Loucy (cell line): Measurements from ENCODE around the gene SUPT3H.

Source experiments
- H2AFZ ChIP-seq: fragments of 200-600 bp; sonication (generic); 2 replicates; pipeline ENCODE4 v1.6.0; 2016; ENCODE audit warnings: antibody characterized with exemption, mild to moderate bottlenecking, low read length, moderate library complexity
- H3F3A ChIP-seq: fragments of 200-600 bp; 2 replicates; pipeline ENCODE4 v1.6.0; 2016; ENCODE audit warnings: antibody characterized with exemption, low read depth, mild to moderate bottlenecking
- H3K27me3 ChIP-seq: fragments of 200-600 bp; sonication (generic); 2 replicates; pipeline ENCODE4 v1.6.1; 2014; ENCODE audit warnings: low read length, mild to moderate bottlenecking; ENCODE audit not compliant: insufficient read depth, poor library complexity, severe bottlenecking
- H3K36me3 ChIP-seq: fragments of 200-600 bp; sonication (generic); 2 replicates; pipeline ENCODE4 v1.6.1; 2016; ENCODE audit warnings: low read length; ENCODE audit not compliant: insufficient read depth
- H3K4me1 ChIP-seq: fragments of 200-600 bp; sonication (generic); 2 replicates; pipeline ENCODE4 v1.5.1; 2014; ENCODE audit warnings: low read length, mild to moderate bottlenecking; ENCODE audit not compliant: insufficient read depth, poor library complexity, severe bottlenecking
- H3K4me2 ChIP-seq: fragments of 200-600 bp; sonication (generic); 2 replicates; pipeline ENCODE4 v1.6.0; 2014; ENCODE audit warnings: antibody characterized with exemption, low read length, low read depth, mild to moderate bottlenecking; ENCODE audit not compliant: poor library complexity, severe bottlenecking
- H3K4me3 ChIP-seq: fragments of 200-600 bp; sonication (generic); 2 replicates; pipeline ENCODE4 v1.5.1; 2014; ENCODE audit warnings: low read length, mild to moderate bottlenecking, mixed read lengths; ENCODE audit not compliant: poor library complexity, severe bottlenecking
- H3K79me2 ChIP-seq: fragments of 200-600 bp; sonication (generic); 2 replicates; pipeline ENCODE4 v1.6.1; 2014; ENCODE audit warnings: low read length; ENCODE audit not compliant: insufficient read depth
- H3K9ac ChIP-seq: fragments of 200-600 bp; sonication (generic); 2 replicates; pipeline ENCODE4 v1.6.0; 2014; ENCODE audit warnings: mild to moderate bottlenecking, low read depth, low read length, moderate library complexity; ENCODE audit not compliant: poor library complexity, severe bottlenecking
- H3K9me2 ChIP-seq: fragments of 200-600 bp; sonication (generic); replicated peaks from 2 replicates; pipeline ENCODE4 v1.6.1; 2016; ENCODE audit warnings: low read depth, low read length, mixed read lengths
- H3K9me3 ChIP-seq: fragments of 200-600 bp; sonication (generic); 2 replicates; pipeline ENCODE4 v1.6.1; 2014; ENCODE audit warnings: mild to moderate bottlenecking, antibody characterized with exemption, low read length, low read depth; ENCODE audit not compliant: insufficient read depth
- H4K20me1 ChIP-seq: fragments of 200-600 bp; sonication (generic); 2 replicates; pipeline ENCODE4 v1.6.0; 2014; ENCODE audit warnings: antibody characterized with exemption, low read length, mild to moderate bottlenecking; ENCODE audit not compliant: insufficient read depth, poor library complexity, severe bottlenecking
- EZH2phosphoT487 ChIP-seq: fragments of 200-600 bp; IDR thresholded peaks from 2 replicates; pipeline ENCODE4 v1.6.1; 2018; ENCODE audit warnings: antibody characterized with exemption, mild to moderate bottlenecking, moderate library complexity, borderline replicate concordance
- TF ChIP-seq, protein P1 (sequence below): fragments of 200-600 bp; sonication (generic); conservative IDR thresholded peaks from 2 replicates; pipeline ENCODE4 v1.5.1; 2014; ENCODE audit warnings: mild to moderate bottlenecking, antibody characterized with exemption, low read length

Gene SUPT3H

DNA sequence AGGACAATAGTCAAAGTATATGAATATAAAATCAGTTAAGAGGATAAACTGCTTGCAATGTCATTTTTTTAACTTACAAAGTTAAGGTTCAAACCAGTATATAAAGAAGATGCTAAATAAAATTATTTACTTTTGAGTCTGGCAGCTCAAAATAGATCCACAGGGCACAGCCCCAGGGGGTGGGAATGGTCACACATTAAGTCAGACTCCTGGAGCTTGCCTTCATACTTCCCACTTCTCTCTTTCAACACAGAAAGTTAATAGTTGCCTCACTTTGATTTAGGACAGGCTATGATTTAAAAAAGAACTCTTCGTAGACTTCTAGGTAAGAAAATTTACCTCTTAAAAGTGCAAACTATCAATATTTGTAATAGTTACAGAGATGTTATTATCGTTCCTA, 207.9 kb downstream of the SUPT3H start:
- Histone ChIP-seq H3K4me1 (peaks cover 36% of the 10 kb centered on the region), H3K9me3 (no peaks in the 10 kb centered on the region), H3K27me3 (no peaks in the 10 kb centered on the region), H3K9me2 (no peaks in the 10 kb centered on the region), H3K4me3 (no peak overlapping the region), H3K4me2 (no peak overlapping the region), H2AFZ (no peak overlapping the region), H3K36me3 (no peaks in the 10 kb centered on the region), H3K79me2 (no peaks in the 10 kb centered on the region), H4K20me1 (no peaks in the 10 kb centered on the region), H3F3A (no peaks in the 10 kb centered on the region; the same call in none of the 2 replicates), H3K9ac (no peak overlapping the region)
- no peak for TF ChIP-seq EZH2phosphoT487
- TF ChIP-seq, protein P1, sequence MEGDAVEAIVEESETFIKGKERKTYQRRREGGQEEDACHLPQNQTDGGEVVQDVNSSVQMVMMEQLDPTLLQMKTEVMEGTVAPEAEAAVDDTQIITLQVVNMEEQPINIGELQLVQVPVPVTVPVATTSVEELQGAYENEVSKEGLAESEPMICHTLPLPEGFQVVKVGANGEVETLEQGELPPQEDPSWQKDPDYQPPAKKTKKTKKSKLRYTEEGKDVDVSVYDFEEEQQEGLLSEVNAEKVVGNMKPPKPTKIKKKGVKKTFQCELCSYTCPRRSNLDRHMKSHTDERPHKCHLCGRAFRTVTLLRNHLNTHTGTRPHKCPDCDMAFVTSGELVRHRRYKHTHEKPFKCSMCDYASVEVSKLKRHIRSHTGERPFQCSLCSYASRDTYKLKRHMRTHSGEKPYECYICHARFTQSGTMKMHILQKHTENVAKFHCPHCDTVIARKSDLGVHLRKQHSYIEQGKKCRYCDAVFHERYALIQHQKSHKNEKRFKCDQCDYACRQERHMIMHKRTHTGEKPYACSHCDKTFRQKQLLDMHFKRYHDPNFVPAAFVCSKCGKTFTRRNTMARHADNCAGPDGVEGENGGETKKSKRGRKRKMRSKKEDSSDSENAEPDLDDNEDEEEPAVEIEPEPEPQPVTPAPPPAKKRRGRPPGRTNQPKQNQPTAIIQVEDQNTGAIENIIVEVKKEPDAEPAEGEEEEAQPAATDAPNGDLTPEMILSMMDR, result no peak

DNA sequence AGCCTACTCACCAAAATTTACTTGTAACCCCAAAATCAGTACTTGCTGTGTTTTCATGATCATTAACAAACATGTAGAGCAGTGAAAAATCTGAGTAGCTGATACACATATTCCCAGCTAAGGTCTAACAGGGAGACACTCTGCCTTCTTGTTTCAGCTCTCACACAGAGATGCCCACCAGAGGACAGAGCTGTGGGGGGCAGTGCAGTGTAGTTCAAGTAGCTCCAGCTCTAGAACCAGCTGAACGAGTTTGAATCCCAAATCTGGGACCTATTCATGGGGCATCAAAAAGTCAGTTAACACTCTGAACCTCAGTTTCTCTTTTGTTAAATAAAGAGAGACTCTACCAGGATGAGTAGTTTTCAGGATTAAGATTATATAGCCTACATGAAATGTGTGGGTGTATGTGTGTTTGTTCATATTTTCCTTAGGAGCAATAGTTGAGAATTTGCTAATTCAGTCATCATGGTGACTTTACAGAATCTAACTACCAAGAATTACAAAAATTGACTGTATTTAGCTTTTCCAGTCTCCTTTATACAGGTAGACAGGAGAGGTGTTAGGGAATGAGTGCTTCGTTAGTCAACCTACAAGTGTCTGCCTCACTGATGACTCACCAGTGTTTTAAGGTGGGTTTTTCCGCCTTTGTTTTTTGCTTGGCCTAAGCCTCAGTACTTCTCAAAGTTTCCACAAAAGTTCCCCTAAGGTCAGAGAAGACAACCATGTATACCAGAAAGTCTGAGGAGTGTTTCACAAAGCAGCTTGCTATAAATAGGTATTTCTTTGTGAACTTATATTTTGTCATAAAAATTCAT, 213.6 kb downstream of the SUPT3H start:
- Histone ChIP-seq H3K79me2 (no peaks in the 10 kb centered on the region), H3F3A (no peaks in the 10 kb centered on the region), H3K9me3 (no peaks in the 10 kb centered on the region), H3K27me3 (no peaks in the 10 kb centered on the region), H4K20me1 (no peaks in the 10 kb centered on the region), H3K9me2 (no peaks in the 10 kb centered on the region), H3K4me1 (peaks cover 30% of the 10 kb centered on the region), H3K4me2 (no peak overlapping the region), H2AFZ (no peak overlapping the region), H3K9ac (no peak overlapping the region), H3K4me3 (no peak overlapping the region), H3K36me3 (no peaks in the 10 kb centered on the region)
- no peak for TF ChIP-seq EZH2phosphoT487
- TF ChIP-seq, protein P1, result no peak; the same call in 1 of the 2 replicates

DNA sequence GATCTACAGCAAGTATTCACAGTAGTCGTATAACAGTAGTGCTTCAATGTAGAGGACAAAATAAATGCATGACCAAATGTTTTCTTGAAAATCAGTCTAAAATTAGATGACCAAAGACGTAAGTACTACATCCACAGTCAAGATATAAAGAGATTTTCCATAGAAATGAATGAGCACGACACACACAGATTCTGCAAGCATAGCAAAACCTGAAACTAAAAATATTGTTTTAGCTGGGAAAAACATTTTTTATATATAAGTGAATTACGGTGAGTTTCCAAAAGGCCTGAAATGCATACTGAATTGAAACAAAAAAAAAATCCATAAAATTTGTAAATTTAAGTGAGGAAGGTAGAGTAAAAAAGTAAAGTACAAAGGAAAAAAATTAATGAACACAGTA, 217.4 kb downstream of the SUPT3H start:
- H3K36me3 ChIP-seq, result no peaks in the 10 kb centered on the region
- no peak overlapping the region for H3K4me3 ChIP-seq
- no peaks in the 10 kb centered on the region for H4K20me1 ChIP-seq
- no peak overlapping the region for H3K4me2 ChIP-seq
- H3K9ac ChIP-seq, result no peak overlapping the region
- H3K79me2 ChIP-seq, result no peaks in the 10 kb centered on the region
- H2AFZ ChIP-seq, result no peak overlapping the region
- no peaks in the 10 kb centered on the region for H3K9me3 ChIP-seq
- peaks cover 5% of the 10 kb centered on the region; the same call in 1 of the 2 replicates for H3F3A ChIP-seq
- peaks cover 36% of the 10 kb centered on the region for H3K4me1 ChIP-seq
- H3K27me3 ChIP-seq, result no peaks in the 10 kb centered on the region
- TF ChIP-seq, protein P1, result no peak
- H3K9me2 ChIP-seq, result no peaks in the 10 kb centered on the region
